Activated CD8-positive, alpha-beta memory T cell treated with anti-CD3 and anti-CD28 coated beads, Interleukin-2, amount 50 U/mL, for 24 hours (primary cell): ENCODE data around the gene HHATL.

ENCODE experiments used
- DNase-seq: peaks from one replicate; pipeline ENCODE4 v3.0.0-alpha.2; 2020; ENCODE audit errors: extremely low read depth

The HHATL gene, protein sequence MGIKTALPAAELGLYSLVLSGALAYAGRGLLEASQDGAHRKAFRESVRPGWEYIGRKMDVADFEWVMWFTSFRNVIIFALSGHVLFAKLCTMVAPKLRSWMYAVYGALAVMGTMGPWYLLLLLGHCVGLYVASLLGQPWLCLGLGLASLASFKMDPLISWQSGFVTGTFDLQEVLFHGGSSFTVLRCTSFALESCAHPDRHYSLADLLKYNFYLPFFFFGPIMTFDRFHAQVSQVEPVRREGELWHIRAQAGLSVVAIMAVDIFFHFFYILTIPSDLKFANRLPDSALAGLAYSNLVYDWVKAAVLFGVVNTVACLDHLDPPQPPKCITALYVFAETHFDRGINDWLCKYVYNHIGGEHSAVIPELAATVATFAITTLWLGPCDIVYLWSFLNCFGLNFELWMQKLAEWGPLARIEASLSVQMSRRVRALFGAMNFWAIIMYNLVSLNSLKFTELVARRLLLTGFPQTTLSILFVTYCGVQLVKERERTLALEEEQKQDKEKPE

DNA sequence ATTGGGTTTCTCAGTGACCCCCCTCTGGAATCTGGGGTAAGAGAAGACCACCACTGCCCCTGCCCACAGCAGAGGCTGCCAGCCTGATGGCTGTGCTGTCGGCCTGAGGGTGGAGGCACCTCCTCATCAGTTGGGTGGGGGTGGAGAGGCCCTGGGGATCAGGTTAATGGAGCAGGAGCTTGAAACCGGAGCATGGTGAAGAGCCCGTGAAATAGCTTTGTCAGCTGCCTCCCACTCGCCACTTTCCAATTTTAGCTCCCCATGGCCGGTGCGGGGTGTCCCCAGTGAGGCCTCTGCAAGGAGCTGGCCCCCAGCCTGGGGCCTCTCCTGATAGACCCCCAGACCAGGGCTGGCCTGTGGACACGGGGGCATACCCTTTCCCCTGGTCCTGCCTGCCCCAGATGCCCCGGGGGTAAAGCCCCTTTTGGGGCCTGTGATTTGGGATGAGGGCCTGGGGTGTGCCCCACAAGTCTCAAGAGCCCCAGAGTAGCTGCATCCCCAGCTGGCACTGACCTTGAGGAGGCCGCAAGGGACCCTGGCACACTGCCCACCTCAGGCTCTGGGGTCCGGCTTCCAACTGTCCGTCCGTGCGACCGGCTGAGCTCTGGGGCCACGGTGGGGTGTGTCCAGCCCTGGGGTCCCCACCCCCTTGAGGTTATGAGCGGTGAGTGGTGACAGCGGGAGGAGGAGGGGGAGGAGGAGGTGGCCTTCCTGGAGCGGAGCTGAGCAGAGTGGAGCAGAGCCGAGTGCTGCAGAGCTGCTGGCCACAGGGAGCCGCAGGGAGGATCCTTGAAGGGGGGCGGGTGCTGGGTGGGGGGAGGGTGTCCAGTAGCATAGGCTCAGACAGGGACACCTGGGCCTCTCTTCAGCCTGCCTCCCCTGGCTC is at the start of gene HHATL:
Gene HHATL (minus strand): TSS at position 733 of the 886 bp plus-strand sequence. CDS start 1,972 bp downstream, outside the sequence.
- DNase-seq, result no peak

DNA sequence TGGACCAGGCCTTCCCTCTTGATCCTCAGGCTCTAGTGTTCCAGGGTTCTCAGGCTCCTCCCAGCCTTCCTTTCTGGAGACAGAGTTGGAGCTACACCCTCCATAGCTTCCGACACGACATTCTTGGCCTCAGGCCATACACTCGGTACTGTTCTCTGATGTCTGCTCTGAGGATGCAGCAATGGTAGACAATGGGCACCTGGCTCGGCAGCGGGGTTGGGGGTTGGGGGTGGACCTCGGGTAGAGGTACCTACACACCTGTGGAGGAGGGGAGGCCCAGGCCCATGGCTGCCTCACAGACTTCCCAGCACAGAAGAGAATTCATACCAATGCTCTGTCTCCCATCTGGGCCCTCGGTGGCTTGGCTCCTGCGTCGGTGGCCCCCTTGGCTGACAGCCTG is 49.0 kb upstream of the HHATL start:
- no peak for DNase-seq

DNA sequence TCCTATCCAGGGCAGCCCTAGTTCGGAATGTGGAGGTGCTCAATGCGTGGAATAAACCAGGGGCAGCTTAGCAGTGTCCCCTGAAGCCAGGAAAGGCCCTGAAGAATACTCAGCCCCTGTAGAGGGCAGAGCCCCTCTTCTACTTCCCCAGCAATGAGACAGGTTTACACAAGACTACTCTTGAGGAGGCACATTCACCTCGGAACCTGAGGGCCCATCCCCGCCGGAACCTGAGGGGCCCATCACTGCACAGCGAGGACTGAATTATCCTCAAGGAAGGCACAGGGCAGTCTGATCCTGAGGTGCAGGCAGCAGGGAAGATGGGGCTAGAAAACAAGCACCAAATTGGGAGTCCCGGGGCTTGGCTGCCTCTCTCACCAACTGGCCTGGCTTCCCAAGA is 48.2 kb upstream of the HHATL start:
- no peak for DNase-seq

DNA sequence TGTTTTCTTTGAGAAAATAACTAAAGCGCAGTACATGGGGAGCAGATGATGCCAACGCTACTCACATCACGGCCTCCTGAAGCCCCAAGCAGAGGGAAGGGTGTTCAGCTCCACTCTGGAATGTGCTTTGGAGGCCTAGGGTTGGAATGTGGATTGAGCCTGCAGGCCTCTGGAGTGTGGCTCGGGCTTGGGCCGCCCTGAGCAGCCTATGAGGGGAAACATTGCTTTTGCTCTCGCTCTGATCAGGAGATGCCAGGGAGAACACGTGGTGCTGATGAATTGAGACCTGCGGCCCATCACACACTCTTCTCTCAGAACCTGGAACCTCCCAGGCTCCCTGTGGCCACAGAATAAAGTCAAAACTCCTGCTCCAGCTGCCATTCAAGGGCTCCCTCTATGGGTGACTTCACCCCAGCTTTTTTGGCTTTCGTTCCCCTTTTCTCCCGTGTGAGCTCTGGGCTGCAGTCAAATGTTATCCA is 47.2 kb upstream of the HHATL start:
- no peak for DNase-seq

DNA sequence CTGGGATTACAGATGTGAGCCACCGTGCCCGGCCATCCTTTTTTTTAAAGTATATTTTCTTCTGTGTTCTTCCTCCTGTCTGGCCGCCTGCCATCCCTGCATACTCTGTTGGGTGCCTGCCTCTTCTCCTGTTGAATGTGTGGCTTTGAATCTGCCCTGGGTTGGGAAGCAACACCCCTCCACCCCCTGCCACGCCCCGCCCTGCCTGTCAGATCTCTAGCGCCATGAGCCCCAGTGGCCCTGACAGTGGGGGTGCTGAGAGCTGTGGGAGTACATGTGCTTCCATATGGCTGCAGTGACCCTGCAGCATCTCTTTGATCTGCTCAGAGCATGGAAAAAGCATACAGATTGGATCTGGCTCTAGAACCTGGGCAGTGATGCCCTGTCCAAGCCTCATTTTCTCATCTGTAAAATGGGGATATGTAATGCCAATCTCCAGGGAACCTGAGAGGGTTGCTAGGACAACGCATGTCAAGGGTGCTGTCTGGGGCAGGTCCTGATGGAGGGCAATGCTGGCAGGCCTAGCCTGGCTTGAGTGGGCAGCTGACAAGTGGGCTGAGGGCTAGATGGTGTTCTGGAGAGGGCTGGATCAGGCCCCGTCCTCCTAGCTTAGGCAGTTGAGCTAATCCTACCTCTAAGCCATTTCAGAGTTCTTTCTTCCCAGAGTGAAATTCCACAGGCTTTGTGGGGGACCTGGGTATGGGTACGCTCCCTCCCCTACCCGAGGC is 46.6 kb upstream of the HHATL start:
- DNase-seq, result no peak

DNA sequence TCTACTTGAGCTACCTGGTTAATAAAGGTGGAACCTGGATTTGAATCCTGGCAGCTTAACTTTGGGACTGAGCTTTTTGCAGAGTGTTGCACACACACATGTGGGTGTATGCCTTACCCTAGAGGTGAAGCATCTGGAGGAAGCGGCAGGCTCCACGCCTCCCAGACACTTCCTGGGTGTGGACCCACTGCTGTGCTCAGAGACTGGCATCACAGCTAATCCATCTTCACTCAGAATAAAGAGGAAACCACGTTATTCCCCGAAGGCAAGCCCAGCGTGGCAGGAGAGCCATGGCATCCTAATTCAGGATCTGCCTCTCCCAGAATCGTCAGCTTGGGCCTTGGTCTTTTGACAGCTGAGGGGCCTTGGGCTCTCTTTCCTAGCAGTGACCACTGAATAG is 45.0 kb upstream of the HHATL start:
- no peak for DNase-seq

DNA sequence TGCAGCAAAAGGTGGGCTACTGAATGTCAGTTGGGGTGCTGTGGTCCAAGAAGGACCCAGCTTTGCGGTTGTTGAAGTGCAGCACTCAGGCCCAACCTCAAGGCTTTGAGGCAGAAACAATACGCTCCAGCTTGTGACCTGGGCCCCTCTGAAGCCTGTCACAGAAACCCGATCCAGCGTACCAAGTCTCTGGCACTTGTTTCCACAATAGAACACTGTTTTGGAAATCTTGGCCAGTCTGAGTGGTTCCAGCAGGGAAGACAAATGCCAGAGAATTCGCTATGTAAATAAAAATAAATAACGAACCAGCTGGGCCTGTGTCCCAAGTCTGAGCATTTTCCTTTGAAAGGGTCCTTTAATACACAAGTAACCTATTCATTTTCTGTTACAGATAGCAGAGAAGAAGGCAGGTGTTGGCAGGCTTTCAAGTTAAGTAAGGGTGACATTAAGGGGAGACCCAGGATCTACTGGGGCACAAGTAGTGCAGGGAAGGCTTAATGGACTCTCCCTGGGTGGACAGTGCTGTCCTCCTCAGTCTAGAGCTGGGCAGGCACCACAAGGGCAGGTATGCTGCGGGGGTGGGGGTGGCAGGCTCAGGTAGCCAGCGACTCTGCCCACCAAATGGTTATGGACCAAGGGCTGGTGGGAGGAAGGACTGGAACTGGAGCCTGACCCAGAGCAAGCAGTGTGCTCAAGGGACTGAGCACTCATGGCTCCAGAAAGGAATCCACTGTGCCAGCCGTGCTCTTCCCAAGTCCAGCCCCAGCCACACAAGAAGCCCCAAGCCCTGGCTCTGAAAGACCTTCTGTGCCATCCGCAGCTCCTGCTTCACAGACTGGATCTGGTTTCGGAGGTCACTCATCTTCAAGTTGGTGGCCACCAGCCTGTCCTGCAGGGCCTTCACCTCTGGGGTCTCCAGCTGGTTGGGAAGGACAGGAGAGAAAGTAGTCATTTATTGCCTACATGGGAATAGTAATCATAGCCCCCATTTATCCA is 44.2 kb upstream of the HHATL start:
- DNase-seq, result no peak

DNA sequence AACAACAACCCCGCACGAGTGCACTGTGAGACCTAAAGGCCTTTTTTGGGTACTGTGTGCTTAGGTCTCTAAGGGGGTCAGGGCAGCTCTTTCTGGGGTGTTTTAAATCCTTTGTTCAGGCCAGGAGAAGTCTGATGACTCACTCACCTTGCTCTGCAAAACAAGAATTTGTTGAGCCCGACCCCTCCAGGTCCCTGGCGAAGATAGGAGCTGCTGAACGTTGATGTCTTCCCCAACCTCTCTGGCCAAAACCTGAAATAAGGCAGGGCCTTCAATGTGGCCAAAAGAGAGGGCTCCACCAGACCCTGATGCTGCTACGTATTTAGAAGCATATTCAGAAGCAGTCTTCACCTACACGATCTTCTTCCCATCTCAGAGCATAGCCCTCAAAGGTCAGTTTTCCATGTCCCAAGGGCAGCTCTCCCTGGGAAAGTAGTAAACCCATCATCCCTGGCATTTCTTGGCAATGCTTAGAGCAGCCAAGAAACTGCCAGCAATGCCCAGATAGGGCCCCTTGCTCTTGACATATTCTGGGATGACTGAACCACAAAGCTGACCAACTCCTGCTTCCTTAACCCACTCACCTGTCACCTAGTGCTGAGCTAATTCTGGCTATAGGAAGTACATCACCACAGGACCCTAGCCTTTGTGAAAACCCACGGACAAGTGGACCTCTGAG is 43.3 kb upstream of the HHATL start:
- no peak for DNase-seq

DNA sequence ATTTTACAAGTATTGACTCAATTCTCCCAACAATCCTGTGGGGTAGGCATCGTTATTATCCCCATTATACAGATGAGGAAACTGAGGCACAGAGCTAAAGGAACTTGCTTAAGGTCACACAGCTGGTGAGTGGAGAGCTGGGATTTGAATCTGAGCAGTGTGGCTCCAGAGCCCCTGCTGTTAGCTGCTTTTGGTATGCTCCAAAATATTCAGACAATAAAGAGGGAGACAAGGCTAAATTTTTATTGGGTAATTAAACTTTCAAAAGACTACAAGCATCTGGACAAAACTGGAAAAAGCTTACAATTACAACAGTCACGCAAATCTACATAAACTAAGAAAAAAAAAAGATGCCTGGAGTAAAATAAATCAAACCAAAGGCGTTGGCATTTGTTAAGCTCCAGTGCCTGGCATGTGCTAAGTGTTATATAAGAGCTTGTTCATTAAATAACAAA is 42.7 kb upstream of the HHATL start:
- DNase-seq, result no peak

DNA sequence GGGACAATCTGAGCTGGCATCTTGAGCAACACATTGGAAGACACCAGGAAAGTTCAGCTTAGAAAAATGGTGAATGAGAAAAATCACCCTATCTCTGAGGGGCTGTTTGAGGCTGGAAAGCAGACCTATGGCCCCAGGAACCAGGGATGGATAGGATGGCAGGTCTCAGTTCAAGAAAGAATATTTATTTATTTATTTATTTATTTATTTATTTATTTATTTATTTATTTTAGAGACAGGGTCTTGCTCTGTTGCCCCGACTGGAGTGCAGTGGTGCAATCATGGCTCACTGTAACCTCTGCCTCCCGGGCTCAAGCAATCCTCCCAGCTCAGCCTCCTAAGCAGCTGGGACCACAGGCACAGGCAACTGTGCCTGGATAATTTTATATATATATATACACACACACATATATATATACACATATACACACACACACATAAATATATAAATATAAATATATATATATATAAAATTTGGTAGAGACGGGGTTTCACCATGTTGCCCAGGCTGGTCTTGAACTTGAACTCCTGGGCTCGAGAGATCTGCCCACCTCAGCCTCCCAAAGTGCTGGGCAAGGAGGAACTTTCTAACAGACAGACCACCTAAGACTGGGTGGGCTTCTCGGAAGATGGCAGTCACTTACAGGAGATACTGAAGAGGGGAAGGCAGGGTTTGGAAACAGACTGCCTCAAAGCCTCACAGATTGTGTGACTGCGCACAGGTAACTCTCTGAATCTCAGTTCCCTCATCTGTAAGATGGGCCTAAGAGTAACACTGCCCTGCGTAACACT is 40.8 kb upstream of the HHATL start:
- no peak for DNase-seq

DNA sequence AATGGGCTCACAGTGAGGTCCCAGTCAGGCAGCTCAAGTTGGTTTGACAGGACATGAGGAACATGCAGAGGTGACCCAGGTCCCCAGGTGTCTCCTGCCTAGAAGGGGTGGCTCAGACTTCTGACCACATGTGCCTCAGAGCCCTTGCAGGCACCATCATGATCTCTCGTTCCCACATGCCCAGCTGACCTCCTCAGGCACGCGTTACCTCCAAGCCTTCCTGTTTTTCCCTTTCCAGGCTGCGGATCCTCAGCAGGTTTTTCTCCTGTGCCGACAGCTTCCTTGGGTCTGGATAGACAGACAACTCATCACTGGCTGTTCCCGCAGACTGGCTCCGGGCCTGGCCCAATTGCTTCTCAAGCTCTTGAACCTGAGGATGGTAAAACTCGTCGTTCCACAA is 40.1 kb upstream of the HHATL start:
- DNase-seq, result no peak

DNA sequence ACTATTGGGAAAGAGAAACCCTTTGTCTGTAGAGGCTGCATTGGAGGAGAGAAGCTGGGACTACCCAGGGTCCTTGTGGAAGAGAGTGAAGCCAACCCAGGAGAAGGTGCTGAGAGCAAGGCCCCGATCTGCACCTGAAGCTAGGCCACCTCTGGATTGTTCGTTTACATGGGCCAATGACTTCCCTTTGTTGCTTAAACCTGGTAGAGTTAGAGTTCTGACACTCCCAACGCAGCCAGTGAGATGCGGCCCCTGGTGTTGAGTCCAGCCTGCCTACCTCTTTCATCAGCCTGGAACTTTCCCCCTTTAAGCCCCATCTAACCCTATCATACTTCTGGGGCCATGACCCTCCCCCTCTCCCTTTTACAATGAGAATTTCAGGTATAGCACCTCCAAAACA is 39.7 kb upstream of the HHATL start:
- no peak for DNase-seq

DNA sequence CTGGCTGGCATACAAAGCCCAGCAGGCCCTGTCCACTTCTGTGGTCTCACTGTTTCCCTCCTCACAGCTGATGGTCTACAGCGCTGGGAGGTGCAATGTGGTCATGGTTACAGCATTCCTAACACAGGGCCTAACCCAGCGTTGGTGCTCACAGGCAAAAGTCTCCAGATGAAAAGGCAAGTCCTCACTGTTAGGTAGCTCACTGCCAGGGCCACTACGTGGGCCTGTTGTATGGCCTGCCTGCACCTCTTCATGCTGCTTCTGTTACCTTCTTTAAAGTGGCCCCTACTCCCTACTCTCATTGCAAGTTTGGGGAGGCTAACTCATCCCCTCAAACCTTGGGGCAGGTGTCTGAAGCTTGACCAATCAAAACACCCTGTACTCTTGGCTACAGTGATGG is 39.2 kb upstream of the HHATL start:
- no peak for DNase-seq

DNA sequence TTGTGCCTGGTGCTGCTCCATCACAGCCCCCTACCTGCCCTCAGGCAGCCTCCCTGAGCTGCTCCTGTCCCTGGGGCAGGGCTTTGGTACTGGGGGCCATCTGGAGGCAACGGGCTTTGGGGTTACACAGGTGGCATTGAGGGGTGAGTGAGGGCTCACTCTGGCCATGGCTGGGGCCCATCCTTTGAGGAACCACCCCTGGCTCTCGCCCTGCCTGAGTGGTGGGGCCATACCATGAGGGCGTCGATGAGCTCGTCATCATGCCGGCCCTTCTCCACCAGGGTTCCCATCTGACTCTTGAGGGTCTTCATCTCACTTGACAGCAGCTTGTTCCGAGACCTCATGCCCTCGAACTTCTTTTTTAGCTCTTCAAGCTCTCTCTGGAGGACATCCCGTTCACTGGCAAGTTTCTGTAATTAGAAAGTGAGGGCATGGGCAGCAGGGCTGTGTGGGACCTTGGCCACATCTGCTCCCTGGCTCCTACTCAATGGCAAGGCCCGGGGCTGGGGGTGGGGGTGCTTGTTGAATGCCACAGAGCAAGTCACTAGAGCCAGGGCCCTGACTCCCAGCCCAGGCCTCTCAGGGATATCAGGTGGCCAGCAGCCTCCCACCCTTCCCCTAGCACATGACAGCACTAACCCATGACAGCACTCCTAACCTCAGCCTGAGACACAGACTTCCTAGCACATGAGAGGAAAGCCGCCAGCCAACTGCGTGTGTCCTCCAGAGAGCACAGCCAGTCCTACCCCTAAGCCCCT is 37.0 kb upstream of the HHATL start:
- no peak for DNase-seq

DNA sequence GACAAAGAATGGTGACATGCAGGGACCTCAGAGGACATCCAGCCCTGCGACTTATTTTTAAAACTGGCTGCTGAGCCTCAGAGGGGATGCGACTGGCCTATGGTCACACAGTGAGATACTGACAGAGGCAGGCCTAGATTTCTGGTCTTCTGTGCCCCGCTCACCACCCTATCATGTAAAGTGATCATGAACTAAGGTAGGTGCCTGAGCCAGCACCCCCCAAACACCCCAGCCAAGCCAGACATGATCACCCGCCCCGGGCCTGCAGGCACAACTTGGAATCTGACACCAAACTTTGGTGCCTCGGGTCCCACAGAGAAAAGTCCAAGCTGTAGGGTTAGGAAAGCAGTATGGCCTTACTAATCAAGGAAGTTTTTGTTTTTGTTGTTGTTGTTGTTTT is 33.9 kb upstream of the HHATL start:
- no peak for DNase-seq

DNA sequence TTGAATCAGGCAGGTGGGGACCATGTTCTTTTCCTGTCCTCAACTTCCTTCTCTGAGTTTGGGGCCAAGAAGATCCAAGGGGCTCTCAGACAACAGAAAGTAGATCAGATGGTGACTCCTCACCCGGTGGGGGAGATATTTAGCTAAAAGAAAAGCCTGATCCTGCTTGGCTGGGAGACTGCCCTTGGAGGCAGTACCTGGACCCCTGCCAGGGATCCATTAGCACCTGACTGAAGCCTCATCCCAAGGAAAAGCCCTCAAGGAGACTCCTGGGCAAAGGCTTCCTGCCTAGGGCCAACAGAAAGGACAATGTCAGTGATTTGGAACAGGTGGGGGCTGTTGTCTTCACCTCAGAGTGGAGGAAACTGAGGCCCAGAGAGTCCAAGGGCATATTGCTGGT is 33.5 kb upstream of the HHATL start:
- DNase-seq, result no peak

DNA sequence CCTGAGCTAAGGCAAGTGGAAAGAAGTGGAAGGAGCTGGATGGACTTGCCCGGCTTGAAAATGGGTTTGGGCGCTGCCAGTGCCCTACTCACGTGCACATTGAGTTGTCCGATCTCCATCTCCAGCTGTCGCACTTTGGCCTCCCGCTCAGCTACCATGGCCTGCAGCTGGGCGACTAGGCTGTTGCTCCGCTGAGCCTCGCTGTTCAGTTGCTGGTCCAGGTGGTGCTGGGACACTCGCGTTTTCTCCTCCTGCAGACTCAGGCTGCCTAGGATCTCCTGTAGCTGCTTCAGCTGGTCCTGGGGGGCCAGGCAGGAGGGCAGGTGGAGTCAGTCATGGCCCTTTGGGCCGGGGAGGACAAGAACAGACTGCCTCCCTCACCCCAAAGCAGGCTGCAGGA is 33.0 kb upstream of the HHATL start:
- no peak for DNase-seq

DNA sequence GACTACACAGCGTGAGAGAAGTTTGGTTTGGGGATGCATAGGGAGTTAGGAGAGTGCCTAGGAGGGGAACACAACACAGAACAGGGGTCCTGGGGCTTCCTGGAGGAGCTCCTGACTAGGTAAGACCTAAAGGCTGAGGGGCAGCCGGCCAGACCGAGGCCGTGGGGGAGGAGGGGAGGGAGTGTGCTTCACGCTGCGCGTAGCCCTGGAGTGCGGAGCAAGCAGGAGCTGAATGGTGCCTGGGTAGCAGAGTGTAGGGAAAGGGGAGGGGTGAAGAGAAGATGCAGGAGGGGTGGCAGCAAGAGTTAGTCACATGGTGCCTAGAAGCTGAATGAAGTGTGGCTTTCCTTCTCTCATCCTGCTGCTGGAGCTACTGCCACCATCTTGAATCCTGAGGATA is 32.4 kb upstream of the HHATL start:
- no peak for DNase-seq
